Measurements from ENCODE around the gene TEX38.
A peak's percentile ranks its signal among the peaks of the same experiment; 100 is the strongest.

Gene TEX38

DNA sequence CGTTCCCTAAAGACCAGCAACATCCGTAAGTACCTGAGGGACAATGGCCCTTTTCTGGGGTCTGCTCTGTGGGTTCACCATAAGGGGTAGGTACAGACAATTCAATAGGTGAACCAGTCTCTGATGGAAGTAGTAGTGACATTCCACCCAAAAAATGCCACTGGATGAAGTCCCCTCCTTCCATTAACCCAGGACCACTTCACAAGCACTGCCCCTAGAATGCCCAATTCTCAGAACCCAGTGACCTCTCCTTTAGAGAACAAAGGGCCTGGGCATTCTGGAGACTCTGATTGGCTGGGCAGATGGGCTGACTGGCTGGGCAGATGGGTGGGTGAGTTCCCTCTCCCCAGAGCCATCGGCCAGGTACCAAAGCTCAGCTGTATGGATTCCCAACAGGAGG lies at the start of gene TEX38:
Gene TEX38, plus strand, starts transcription at position 301 of the 400 bp plus-strand sequence. Its CDS starts 81 bp downstream, at position 382.
- no peaks in the 10 kb centered on the region for H4K20me1 ChIP-seq (ENCODE audit: insufficient read depth, low read length, poor library complexity, severe bottlenecking)
- no peak within 1 kb of the TSS for H3K4me3 ChIP-seq (ENCODE audit: low read length, poor library complexity, severe bottlenecking)
- no peak within 1 kb of the TSS for H3K9ac ChIP-seq (ENCODE audit: low read depth, low read length, poor library complexity, severe bottlenecking)
- no peaks in the 10 kb centered on the region for H3K79me2 ChIP-seq (ENCODE audit: insufficient read depth, low read length)
- TF ChIP-seq, protein P1, sequence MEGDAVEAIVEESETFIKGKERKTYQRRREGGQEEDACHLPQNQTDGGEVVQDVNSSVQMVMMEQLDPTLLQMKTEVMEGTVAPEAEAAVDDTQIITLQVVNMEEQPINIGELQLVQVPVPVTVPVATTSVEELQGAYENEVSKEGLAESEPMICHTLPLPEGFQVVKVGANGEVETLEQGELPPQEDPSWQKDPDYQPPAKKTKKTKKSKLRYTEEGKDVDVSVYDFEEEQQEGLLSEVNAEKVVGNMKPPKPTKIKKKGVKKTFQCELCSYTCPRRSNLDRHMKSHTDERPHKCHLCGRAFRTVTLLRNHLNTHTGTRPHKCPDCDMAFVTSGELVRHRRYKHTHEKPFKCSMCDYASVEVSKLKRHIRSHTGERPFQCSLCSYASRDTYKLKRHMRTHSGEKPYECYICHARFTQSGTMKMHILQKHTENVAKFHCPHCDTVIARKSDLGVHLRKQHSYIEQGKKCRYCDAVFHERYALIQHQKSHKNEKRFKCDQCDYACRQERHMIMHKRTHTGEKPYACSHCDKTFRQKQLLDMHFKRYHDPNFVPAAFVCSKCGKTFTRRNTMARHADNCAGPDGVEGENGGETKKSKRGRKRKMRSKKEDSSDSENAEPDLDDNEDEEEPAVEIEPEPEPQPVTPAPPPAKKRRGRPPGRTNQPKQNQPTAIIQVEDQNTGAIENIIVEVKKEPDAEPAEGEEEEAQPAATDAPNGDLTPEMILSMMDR (conservative IDR thresholded peaks at IDR 0.05; ENCODE audit: low read length) = no peak
- no peak for TF ChIP-seq EZH2phosphoT487 (IDR thresholded peaks at IDR 0.05; ENCODE audit: borderline replicate concordance)
- no peak within 1 kb of the TSS for H2AFZ ChIP-seq (ENCODE audit: low read length)
- H3K9me2 ChIP-seq (replicated peaks; ENCODE audit: low read depth, low read length) = no peaks in the 10 kb centered on the region
- no peaks in the 10 kb centered on the region for H3K9me3 ChIP-seq (ENCODE audit: insufficient read depth, low read depth, low read length)
- peaks cover 10% of the 10 kb centered on the region for H3K4me1 ChIP-seq (ENCODE audit: insufficient read depth, low read length, poor library complexity, severe bottlenecking)
- no peaks in the 10 kb centered on the region for H3K27me3 ChIP-seq (ENCODE audit: insufficient read depth, low read length, poor library complexity, severe bottlenecking)
- no peaks in the 10 kb centered on the region for H3F3A ChIP-seq (ENCODE audit: low read depth)
- H3K4me2 ChIP-seq (ENCODE audit: low read depth, low read length, poor library complexity, severe bottlenecking) = no peak within 1 kb of the TSS
- H3K36me3 ChIP-seq (ENCODE audit: insufficient read depth, low read length) = peaks cover 24% of the 10 kb centered on the region

DNA sequence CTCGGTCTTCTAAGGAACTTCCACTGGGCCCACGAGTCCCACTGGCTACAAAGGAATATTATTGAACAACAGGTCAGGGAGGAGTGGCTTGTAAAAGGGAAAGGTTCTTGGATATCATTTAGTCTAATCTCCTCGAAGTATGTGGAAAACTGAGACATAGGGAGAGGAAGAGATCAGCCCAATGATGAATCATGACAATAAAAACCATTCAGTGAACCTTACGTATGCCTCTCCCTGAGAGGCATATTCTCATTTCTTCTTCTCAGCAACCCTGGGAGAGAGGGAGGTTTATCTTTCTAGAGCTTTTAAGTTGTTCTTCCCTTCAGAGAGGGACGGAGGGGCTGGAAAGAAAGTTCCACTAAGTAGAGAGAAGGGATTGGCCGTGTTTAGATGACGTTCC lies 49.7 kb upstream of the TEX38 start:
- H3K4me1 ChIP-seq (ENCODE audit: insufficient read depth, low read length, poor library complexity, severe bottlenecking) = peaks cover 36% of the 10 kb centered on the region
- no peak overlapping the region for H3K4me2 ChIP-seq (ENCODE audit: low read depth, low read length, poor library complexity, severe bottlenecking)
- H4K20me1 ChIP-seq (ENCODE audit: insufficient read depth, low read length, poor library complexity, severe bottlenecking) = no peaks in the 10 kb centered on the region
- H3K27me3 ChIP-seq (ENCODE audit: insufficient read depth, low read length, poor library complexity, severe bottlenecking) = no peaks in the 10 kb centered on the region
- no peak overlapping the region for H3K9ac ChIP-seq (ENCODE audit: low read depth, low read length, poor library complexity, severe bottlenecking)
- H3K9me2 ChIP-seq (replicated peaks; ENCODE audit: low read depth, low read length) = no peaks in the 10 kb centered on the region
- H3K9me3 ChIP-seq (ENCODE audit: insufficient read depth, low read depth, low read length) = no peaks in the 10 kb centered on the region
- H3K79me2 ChIP-seq (ENCODE audit: insufficient read depth, low read length) = no peaks in the 10 kb centered on the region
- no peaks in the 10 kb centered on the region for H3F3A ChIP-seq (ENCODE audit: low read depth)
- no peak overlapping the region for H2AFZ ChIP-seq (ENCODE audit: low read length)
- no peak for TF ChIP-seq EZH2phosphoT487 (IDR thresholded peaks at IDR 0.05; ENCODE audit: borderline replicate concordance)
- TF ChIP-seq, protein P1 (conservative IDR thresholded peaks at IDR 0.05; ENCODE audit: low read length) = no peak
- H3K4me3 ChIP-seq (ENCODE audit: low read length, poor library complexity, severe bottlenecking) = no peak overlapping the region
- H3K36me3 ChIP-seq (ENCODE audit: insufficient read depth, low read length) = no peaks in the 10 kb centered on the region

DNA sequence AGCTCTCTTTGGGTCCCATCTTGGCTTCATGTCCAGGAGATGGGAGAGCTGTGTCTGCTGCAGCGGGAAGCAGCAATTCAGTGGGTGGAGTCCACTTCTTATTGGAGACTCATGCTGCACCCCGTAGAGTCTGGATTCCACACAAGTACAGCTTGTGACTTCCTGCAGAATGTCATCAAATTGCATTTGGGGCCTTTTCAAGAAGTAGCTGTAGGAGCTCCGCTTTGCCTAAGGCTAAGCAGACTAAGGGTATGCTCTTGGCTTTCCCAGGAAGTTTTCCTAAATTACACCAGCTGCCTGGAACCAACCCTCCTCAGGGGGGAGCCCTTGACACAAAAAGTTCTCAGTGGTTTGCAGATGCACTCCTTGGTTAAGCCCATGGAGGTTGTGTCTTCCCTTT lies 49.3 kb upstream of the TEX38 start:
- no peaks in the 10 kb centered on the region for H4K20me1 ChIP-seq (ENCODE audit: insufficient read depth, low read length, poor library complexity, severe bottlenecking)
- H3K4me2 ChIP-seq (ENCODE audit: low read depth, low read length, poor library complexity, severe bottlenecking) = no peak overlapping the region
- H3K4me1 ChIP-seq (ENCODE audit: insufficient read depth, low read length, poor library complexity, severe bottlenecking) = peaks cover 32% of the 10 kb centered on the region
- no peaks in the 10 kb centered on the region for H3K27me3 ChIP-seq (ENCODE audit: insufficient read depth, low read length, poor library complexity, severe bottlenecking)
- H3F3A ChIP-seq (ENCODE audit: low read depth) = no peaks in the 10 kb centered on the region
- H3K36me3 ChIP-seq (ENCODE audit: insufficient read depth, low read length) = no peaks in the 10 kb centered on the region
- H3K9me2 ChIP-seq (replicated peaks; ENCODE audit: low read depth, low read length) = no peaks in the 10 kb centered on the region
- H2AFZ ChIP-seq (ENCODE audit: low read length) = no peak overlapping the region
- no peaks in the 10 kb centered on the region for H3K79me2 ChIP-seq (ENCODE audit: insufficient read depth, low read length)
- no peak overlapping the region for H3K4me3 ChIP-seq (ENCODE audit: low read length, poor library complexity, severe bottlenecking)
- H3K9ac ChIP-seq (ENCODE audit: low read depth, low read length, poor library complexity, severe bottlenecking) = no peak overlapping the region
- TF ChIP-seq, protein P1 (conservative IDR thresholded peaks at IDR 0.05; ENCODE audit: low read length) = peak; percentile 82
- no peak for TF ChIP-seq EZH2phosphoT487 (IDR thresholded peaks at IDR 0.05; ENCODE audit: borderline replicate concordance)
- no peaks in the 10 kb centered on the region for H3K9me3 ChIP-seq (ENCODE audit: insufficient read depth, low read depth, low read length)

Measured in Loucy (cell line).